Fibroblast of skin of right biceps (primary cell): Measurements from ENCODE around the gene FSTL4.
"Not testable (repeated sequence)": the region's sequence is repeated elsewhere in the genome, so short reads cannot be mapped to it uniquely, and the experiment has no call there.

Source experiments
- DNase-seq: peaks from one replicate; pipeline ENCODE4 v3.0.0-alpha.2; 2013

Gene FSTL4

GRCh38 chr5:133546500-133546899 is 65.8 kb downstream of the FSTL4 start:
- DNase-seq: no peak

GRCh38 chr5:133544346-133544745 is 68.0 kb downstream of the FSTL4 start:
- DNase-seq: no peak

GRCh38 chr5:133539818-133540217 is 72.5 kb downstream of the FSTL4 start:
- DNase-seq: no peak

GRCh38 chr5:133538718-133539117 is 73.6 kb downstream of the FSTL4 start:
- DNase-seq: no peak

GRCh38 chr5:133535241-133535929 is 77.0 kb downstream of the FSTL4 start:
- DNase-seq: not testable (repeated sequence)

- no peak for DNase-seq
Measured at GRCh38 chr5:133534566-133534965, 77.8 kb downstream of the FSTL4 start.

- no peak for DNase-seq
Measured at GRCh38 chr5:133533541-133533940, 78.8 kb downstream of the FSTL4 start.

GRCh38 chr5:133531594-133531993 is 80.7 kb downstream of the FSTL4 start:
- DNase-seq: peak; percentile 59

- DNase-seq: peak; percentile 1
Measured at GRCh38 chr5:133531178-133531577, 81.2 kb downstream of the FSTL4 start.

- DNase-seq: no peak
Measured at GRCh38 chr5:133530270-133530669, 82.1 kb downstream of the FSTL4 start.

GRCh38 chr5:133528841-133529240 is 83.5 kb downstream of the FSTL4 start:
- DNase-seq: no peak

GRCh38 chr5:133527311-133527710 is 85.0 kb downstream of the FSTL4 start:
- peak; percentile 34 for DNase-seq

- no peak for DNase-seq
Measured at GRCh38 chr5:133526368-133526767, 86.0 kb downstream of the FSTL4 start.

- DNase-seq: no peak
Measured at GRCh38 chr5:133525126-133525525, 87.2 kb downstream of the FSTL4 start.

- no peak for DNase-seq
Measured at GRCh38 chr5:133524666-133525065, 87.7 kb downstream of the FSTL4 start.

- no peak for DNase-seq
Measured at GRCh38 chr5:133523961-133524586, 88.3 kb downstream of the FSTL4 start.

GRCh38 chr5:133523013-133523658 is 89.2 kb downstream of the FSTL4 start:
- DNase-seq: no peak

GRCh38 chr5:133521801-133522200 is 90.5 kb downstream of the FSTL4 start:
- no peak for DNase-seq

GRCh38 chr5:133520991-133521706 is 91.2 kb downstream of the FSTL4 start:
- DNase-seq: no peak

- no peak for DNase-seq
Measured at GRCh38 chr5:133520062-133520461, 92.3 kb downstream of the FSTL4 start.

GRCh38 chr5:133519191-133519590 is 93.2 kb downstream of the FSTL4 start:
- no peak for DNase-seq

- DNase-seq: no peak
Measured at GRCh38 chr5:133514456-133514855, 97.9 kb downstream of the FSTL4 start.

GRCh38 chr5:133512896-133513295 is 99.4 kb downstream of the FSTL4 start:
- no peak for DNase-seq
